Inflammatory macrophage (primary cell): ENCODE results near the gene DGKQ.
"Not testable (repeated sequence)": the region's sequence is repeated elsewhere in the genome, so short reads cannot be mapped to it uniquely, and the experiment has no call there.

Source experiments
- DNase-seq, 2 donors: peaks; one replicate each; pipeline ENCODE4 v3.0.0-alpha.2; 2020 to 2022

DGKQ gene

DNA sequence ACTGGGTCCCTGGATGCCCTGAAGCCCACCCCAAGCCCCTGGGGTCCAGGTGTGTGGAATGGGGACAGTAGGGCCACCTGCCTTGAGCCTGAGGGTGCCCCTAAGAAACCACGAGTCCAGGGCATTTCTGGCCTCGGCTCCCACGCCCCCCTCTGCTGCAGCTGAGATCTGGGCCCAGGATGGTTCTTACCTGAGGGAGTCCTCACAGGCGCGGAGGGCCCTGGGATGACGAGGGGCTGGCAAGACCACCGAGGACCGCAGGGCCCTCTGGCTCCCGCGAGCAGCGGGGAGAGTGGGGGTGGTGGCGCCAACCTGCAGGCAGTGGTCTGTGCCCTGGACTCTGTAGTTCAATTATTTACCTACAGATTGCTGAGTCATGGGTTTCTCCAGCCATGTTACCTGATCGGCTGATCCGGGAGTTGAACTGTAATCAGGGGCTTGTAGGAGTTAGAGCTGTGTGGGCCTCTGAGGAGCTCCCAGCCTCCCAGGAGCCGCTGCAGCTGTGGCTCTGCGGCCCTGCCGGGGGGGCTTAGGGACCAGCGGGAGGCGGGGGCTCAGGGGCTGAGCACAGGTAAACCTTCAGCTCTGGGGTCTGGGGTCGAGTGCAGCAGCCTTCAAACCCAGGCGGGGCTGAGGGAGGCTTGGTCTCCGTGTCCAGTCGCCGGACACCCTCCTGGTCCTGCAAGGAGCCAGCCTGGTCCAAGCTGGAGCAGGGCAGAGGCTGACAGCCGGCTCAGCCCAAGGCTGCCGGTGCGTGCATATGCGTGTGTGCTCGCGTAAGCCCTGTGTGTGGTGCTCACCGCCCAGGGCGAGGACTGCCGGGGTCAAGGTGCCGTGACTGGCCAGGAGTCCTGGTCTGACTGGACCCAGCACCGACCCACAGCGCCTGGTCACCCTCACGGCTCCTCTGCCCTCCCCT, 20.0 kb upstream of the DGKQ start, which contains the start of gene SLC26A1:
Gene SLC26A1, minus strand, starts transcription at position 294 of the 919 bp plus-strand sequence. CDS start 1,701 bp downstream, outside the sequence.
- DNase-seq: no peak

DNA sequence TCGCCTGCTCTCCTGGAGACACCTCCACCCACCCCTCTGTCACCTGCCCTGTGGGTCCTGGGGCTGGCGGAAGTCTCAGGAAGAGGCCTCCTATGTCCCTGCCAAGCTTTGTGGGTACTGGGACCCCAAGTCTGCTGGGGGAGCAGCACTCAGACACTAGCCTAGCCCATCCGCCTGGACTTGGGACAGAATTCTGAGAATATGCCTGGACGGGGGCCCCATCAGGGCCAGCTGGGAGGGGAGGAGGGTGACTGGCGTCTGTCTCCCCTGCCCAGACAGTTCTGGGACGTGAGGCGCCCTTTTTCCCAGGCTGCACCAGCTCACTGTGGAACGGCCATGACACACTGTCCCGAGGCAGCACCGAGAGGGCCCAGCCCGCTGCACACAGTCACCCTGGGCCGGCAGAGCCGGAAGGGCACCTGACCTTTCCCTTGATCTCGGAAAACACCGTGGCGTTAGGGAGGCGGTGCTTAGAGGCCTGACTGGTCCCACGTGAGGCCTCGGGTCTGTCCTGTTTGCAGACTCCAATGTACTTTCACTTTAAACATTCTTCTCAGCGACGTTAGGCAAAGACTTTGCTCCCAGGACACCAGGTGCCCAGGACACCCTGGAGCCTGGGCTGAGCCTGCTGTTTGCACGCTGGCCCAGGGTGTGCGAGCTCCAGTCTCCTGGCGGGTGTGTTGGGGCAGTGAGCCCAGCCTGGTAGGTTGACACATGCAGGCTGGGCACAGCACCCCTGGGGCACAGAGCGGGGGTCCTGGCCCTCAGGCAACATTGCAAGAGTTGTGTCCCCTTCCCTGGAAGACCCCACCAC, 19.1 kb upstream of the DGKQ start:
- DNase-seq: no peak

DNA sequence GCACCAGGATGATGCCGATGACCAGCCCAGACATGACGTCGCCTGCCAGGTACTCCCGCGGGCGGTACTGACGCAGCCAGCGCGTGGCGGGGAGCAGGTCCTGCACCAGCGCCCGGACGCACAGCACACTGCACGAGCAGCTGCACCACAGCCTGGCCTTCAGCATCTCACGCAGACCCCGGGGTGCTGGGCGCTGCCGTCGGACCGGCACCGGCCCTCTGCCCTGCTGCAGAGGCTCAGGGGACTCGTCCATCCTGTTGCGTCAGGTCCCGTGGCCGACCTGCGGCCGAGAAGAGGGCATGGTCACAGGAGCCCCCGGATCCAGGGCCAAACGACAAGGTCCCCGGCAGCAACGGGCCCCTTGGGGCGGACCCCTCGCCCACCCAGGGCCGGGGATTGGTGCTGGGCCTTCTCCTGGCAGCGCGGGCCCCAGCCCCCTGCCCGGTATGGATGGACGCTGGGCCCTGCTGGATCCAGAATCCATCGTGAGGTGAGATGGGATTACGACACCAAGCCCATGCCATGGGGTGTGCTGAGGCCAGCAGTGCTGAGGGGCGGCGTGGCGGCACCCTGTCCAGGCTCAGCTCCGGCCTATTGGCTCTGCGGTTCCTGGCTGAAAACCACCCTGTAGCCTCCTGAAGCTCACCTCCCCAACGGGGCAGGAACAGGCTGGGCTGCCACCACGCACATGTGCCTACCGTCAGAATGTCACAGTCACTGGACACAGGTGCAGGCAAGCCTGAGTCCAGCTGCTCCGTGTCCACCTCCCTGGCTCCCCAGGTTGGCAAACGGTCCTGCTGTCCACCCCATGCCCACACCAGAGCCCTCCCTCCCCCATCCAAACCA, 18.3 kb upstream of the DGKQ start:
- DNase-seq: no peak

DNA sequence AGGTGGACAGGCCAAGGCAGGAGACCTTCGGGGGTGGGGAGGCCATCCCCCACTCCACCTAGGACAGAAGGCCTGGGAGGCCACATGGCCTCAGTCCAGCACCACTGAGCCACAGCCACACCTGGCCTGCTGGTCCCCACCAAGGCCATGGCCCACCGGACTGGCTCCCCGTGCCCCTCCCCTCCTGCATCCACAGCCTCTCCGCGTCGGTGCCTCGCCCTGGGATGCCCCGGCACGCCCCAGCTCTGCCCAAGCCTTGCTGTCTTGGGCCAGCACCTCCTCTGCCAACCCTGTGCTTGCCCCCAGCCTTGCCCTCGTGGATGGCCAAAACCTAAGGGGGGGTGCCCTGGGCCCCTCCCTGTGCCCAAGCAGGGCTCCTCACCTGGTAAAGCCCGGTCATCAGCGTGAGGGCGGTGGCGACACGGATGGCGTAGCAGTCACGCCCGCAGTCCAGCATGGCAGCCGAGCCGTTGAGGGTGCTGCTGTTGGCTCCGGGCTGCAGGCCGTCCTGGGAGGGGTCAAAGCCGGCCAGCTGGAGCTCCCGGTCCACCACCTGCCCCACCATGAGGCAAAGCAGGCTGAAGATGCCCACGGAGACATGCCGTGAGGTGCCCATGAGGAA, 17.5 kb upstream of the DGKQ start:
- DNase-seq: no peak

DNA sequence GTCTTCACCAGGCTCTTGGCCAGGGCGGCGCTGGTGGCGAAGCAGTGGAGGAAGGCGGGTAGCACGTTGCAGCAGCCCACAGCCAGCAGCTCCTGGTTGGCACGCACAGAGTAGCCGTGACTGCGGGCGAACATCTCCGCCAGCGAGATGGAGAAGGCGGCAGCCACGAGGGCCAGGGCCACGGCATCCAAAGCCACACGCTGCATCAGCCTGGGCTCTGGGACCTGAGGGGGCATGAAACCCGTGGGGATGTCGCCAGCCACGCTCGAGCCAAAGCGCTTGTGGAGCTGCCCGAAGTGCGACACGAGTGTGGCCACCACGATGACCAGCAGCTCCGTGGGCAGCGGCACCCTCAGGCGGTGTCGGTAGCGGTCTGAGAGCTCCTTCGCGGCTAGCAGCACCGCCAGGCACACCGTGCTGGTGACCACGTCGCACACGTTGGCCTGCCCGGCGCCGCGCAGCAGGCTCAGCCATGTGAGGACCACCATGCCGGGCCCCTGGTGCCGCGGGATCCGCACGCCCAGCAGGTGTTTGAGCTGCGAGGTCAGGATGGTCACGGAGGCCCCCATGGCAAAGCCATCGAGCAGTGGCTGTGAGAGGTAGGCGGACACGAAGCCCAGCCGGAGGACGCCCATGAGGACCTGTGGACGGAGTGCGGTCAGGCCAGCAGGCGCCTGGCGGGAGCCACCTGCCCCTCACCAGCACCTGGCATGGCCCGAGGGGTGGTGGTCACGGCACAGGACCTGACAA, 16.5 kb upstream of the DGKQ start:
- DNase-seq: no peak

DNA sequence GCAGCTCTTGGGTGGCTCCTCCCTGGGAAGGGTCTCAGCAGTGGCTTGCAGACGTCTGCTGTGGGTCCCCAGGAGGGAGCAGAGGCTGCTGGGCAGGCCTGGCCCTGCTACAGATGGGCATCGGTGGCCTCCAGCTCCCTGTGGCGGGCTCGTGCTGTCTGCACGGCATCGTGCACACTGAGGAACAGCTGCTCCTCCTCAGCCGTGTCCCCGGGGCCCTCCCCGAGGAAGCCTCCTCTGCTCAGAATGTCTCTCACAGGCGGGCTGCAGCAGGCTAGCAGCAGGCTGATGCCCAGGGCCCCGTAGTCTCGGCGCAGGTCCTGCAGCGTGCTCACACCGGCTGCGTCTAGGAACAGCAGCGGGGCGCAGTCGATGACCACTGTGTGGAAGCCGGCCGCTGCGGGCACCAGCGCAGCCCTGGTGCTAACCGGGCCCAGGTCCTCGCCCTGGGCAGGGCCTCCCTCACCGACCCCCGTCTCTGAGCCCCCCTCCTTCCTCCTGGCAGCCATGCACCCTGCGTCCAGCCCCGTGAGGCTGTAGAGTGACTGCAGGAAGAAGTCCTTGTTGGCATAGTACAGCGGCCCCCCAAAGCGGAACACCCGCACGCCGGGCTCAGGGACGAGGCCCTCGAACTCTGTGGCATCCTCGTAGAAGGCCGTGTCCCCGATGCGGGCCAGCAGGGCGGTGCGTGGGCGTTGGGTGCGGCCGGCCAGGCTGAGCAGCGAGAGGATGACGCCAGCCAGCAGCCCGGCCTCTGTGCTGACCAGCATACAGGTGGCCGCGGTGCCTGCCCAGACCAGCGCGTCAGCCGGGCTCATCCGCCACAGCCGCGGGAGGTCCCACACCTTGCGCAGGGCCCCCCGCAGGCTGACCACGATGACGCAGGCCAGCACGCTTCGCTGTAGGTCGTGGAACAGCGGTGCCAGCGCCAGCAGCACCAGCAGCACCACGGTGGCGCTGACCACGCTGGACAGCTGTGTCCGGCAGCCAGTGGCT, 15.7 kb upstream of the DGKQ start:
- no peak for DNase-seq

DNA sequence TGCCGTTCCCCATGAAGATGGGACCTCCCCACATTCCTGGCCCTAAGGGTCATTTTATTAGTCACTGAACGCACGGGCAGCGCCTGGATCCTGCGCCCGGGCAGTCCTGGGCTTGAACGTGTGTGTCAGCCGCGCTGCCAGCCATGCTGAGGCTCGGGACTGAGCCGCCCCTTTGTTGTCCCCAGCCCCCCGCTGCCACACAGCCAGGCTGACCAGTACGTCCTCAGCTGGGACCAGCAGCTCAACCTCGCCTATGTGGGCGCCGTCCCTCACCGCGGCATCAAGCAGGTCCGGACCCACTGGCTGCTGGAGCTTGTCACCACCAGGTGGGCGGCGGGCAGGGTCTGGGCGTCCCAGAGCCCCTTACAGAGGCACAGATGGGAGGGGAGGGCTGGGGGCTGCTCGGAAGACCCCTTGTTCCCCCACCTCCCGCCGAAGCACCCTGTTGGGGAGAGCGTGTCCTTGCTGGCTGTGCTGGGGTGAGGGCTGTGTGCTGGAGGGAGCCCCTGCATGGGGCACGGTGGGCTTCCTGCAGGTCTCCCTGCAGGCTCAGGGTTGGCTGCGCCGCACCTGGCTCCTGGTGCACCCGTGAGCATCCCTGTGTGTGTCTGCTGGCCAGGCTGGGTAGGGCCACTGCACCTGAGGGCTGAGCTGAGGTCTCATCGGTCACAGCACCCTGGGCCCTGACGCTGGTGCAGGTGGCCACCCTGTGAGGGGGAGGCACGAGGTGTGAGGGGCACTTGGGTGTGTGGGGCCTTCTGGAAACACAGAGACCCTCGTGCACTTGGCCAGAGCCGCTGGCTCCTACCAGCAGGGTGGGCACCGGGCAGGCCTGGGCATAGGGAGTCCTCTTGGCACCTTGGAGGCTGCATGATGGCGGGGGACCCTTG, 14.5 kb upstream of the DGKQ start:
- DNase-seq: no peak

DNA sequence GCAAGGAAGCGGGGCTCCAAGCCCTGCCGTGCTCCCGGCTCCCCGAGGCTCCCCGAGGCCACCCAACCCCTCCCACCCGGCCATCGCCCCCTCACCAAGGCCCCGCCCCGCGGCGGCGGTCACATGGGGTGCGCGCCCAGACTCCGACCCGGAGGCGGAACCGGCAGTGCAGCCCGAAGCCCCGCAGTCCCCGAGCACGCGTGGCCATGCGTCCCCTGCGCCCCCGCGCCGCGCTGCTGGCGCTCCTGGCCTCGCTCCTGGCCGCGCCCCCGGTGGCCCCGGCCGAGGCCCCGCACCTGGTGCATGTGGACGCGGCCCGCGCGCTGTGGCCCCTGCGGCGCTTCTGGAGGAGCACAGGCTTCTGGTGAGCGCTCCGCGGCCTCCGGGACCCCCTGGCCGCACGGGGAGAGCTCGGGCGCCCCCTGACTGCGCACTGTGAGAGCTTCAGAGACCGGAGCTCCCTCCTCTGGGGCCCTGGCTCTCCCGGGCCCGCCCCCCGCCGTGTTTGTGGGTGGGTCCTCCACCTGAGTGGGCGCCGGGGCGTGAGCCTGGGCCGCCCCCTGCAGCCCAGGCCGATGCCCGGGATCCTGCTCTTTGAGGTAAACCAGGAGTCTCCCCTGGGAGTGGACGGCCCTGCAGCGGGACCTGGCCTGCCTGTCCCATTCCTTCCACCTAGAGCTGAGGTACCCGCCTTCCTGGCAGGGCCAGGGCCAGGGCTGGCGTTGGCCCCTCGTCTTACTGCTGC, 13.7 kb upstream of the DGKQ start, which contains the start of gene IDUA:
Gene IDUA, plus strand, starts transcription at position 166 of the 745 bp plus-strand sequence. Its CDS starts 41 bp downstream, at position 207.
- peak; percentile 81 to 87 for DNase-seq

DNA sequence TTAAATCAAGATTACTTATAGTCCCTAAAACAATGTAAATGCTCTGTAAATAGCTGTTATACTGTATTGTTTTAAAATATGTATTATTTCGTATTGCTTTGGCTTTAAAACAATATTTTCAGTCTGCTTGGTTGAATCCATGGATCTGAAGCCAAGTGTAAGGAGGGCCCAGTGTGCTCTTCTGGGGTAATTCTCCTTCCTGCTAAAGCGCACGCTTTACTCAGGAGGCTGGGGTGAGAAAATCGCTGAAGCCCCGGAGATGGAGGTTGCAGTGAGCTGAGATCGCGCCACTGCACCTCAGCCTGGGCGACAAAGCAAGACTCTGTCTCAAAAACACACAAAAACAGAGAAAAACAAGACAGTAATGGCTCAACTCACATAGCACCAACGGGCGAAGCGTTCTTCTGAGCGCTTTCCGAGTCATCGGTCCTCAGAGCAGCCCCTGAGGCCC, 13.1 kb upstream of the DGKQ start:
- no peak for DNase-seq

DNA sequence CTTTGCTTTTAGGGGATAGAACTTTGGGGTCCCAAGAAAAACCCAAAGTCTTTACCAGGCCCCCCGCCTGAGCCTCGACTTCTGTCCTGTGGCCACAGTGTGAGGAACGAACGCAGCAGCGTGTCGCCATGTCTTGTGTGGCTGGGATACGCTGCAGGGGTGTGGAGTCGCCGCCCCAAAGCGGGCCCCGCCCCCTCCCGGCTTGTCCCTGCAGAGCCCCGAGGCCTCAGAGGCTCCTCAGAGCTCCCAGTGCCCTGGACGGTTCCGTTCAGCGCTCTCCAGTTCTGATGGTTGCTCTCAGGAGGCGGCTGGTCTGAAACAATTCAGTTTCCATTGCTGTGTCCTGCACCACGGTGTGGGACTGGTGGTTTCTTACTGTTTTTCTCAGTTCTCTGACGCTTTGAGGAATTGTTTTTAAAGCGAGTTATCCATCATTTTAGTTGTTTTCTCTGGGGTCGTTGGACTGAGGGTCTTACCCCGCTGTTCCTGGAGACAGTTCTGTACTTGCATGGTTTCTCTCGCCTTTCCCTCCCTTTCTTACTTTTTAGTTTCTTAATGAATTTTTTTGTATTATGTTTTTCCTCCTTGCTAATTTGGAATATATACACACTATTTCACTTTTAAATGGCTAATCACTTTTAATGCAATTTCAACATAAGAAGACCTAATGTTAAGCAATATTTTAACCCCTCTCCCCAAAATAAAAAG, 11.9 kb upstream of the DGKQ start:
- peak; percentile 62 to 74 for DNase-seq

DNA sequence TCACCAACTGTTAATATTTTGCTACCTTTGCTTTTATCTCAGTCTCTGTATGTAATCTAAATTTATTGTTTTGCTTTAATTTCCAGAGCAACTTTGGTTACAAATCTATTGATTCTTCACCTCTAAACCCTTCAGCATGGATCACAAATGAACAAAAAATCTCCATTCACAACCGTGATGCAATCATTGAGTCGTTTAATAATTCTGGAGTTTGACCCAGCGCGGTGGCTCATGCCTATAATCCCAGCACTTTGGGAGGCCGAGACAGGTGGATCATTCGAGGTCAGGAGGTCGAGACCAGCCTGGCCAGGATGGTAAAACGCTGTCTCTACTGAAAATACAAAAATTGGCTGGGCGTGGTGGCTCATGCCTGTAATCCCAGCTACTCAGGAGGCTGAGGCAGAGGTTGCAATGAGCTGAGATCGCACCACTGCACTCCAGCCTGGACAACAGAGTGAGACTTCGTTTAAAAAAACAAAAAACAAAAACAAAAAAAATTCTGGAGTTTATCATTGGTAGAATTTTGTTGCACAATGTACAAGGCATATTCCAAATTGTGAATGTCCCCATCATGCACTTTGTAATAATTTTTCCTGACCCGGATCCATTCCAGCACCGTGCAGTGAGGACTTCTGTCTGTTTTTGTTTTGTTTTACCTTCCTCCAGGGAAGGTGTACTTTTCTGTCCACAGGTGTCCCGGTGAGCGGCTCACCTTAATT, 11.1 kb upstream of the DGKQ start:
- DNase-seq: no peak

DNA sequence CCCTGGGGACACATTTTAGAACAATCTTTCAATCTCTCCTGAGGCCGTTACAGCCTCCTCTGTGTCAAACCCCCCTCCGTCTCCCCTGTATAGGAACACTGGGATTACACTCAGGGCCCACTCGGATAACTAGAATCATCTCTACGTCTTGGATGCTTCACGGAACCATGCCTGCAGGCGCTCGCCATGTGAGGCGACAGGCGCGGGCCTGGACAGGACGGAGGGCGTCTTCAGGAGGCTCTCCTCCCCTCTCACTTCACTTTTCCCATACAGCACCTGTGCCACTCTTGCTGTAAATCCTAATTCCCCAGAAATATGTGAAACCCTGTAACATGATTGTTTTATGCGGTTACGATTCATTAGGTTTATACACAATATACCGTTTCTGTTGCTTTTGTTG, 9.4 kb upstream of the DGKQ start:
- no peak for DNase-seq

DNA sequence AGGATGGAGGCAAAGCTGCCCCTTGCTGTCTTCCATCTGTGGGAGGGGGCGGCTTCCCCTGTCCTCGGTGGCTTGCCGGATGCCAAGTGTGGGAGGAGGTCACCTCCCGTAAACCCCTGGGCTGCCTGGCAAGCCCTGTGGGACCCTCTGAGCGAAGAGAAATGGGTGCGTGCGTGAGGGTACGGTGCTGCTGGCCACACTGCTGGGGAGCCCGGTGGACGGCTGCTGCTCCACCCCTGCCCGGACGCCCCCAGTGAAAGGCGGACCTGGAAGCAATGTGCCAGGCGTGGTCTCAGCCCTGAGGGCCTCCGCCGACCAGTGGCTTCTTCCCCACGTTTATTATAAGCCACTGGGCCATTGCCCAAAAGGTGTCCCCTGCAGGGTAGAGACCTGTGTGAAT, 8.9 kb upstream of the DGKQ start:
- no peak for DNase-seq

DNA sequence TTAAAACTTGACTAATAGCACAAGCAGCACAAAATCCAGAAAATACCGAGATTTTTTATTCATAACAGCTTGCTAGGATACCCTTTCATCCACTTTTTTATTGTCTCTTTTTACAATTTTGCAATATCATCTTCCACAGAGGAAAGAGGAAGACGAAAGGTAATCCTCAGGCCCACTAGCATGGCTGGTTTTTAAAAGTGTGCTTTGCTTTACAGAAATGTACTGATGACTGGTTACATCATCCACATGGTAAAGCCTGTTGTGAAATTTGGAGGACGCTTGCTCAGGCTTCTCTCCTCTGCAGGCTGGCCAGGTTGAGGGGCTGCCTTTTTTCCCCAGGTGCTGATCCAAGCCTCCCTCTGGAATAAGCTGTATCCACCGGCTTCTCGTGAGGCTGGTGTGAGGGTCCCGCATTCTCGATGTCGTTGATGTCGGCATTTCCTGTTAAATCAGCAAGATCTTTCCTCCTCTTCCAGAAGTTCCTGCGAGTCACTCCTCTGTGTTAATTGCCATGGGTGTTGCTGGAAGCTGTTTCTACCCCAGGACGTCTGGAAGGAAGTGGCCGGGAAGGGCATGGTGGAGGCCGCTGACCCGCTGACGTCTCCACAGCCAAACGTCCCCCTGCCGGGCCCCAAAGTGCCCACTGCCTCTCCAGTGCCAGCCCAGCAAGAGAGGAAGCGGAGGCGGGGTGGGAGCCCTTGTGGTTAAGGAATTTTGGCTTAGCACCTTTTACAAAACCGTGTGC, 5.8 kb upstream of the DGKQ start:
- peak; percentile 86 to 88 for DNase-seq

DNA sequence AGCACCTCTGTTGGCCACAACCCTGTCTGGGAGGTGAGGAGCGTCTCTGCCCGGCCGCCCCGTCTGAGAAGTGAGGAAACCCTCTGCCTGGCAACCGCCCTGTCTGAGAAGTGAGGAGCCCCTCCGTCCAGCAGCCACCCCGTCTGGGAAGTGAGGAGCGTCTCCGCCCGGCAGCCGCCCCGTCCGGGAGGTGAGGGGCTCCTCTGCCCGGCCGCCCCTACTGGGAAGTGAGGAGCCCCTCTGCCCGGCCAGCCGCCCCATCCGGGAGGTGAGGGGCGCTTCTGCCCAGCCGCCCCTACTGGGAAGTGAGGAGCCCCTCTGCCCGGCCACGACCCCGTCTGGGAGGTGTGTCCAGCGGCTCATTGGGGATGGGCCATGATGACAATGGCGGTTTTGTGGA, 2.6 kb upstream of the DGKQ start:
- not testable (repeated sequence) for DNase-seq

DNA sequence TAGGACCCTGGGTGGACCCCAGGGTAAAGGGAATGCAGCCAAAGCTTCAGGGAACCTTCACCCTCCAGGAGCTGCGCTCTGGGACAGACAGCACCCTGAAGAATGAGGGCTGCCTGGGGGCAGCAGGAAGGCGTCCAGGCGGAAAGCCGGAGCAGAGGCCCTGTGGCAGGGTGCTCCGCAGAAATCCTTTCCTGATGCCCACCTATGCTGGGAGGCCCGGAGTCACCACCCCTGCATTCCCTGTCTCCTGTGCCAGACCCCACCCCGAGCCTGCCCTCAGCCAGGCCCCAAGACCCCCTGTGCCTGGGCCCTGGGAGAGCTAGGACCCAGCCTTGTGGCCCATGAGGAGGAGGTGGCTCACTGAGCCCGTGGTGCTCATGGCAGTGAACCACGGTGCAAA, 1.3 kb upstream of the DGKQ start:
- no peak for DNase-seq
